HL-60 (cell line): ENCODE results near the gene NFIX.

ENCODE experiments used
- CTCF ChIP-seq: IDR thresholded peaks from one replicate; pipeline ENCODE4 v1.5.1; 2011; ENCODE audit warnings: low read length, control low read depth, inconsistent platforms; ENCODE audit not compliant: insufficient read depth
- GABPA ChIP-seq: IDR thresholded peaks from 2 replicates; pipeline ENCODE4 v1.6.1; 2012; ENCODE audit warnings: low read depth

DNA sequence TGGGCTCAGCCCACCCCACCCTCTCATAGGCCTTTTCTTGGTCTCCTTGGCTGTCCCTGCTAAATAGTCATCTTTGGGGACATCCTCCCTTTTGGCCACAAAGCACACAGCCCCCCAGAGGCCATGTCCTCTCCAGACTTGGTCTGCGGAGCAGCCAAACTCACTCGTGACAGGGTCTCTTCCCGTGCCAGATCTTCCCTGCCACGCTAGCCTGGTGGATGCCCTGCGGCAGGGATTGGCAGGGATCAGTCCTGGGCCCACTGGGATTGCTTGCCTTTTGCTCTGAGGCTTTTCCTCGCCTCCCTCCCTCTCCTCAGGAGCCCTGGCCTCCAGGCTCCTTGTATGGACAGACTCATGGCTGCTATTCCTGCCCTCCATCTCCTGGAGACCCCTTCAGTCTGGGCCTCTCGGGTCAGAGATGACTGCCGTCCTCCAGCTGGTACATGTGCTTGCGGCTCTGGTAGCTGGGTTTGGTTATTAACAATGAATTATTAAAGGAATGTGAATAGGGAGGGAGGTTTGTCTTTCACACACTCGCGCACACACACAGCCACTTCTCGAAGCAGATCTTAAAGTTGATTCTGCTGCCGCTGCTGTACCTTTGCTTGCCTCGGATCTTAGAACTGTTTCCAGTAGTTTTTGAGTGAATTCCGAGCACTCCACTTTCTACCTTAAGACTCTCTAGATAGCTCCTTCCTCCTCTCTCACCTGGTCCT lies 45.1 kb downstream of the NFIX start:
- TF ChIP-seq CTCF (no peak), GABPA (no peak)
